Type B pancreatic cell (in vitro differentiated cells): ENCODE results near the gene FMNL2. TPM values are rescaled to one million over a fixed set of nuclear protein-coding genes. Genes with fewer than 3 reads are reported as not detected.

Experiments used
- DNase-seq: peaks from one replicate; pipeline ENCODE4 v3.0.0; 2021; ENCODE audit warnings: mixed read lengths; ENCODE audit not compliant: unreplicated experiment; ENCODE audit errors: extremely low spot score
- H3K27ac Mint-ChIP-seq: 2 replicates; pipeline ENCODE4 v1.8.0; 2021; ENCODE audit warnings: mild to moderate bottlenecking, mixed read lengths
- H3K27me3 Mint-ChIP-seq: 2 replicates; pipeline ENCODE4 v1.8.0; 2021; ENCODE audit warnings: mixed read lengths
- H3K36me3 Mint-ChIP-seq: 2 replicates; pipeline ENCODE4 v1.8.0; 2021; ENCODE audit warnings: mixed read lengths
- H3K4me1 Mint-ChIP-seq: one replicate; pipeline ENCODE4 v1.8.0; 2021; ENCODE audit warnings: mixed read lengths; ENCODE audit not compliant: unreplicated experiment
- H3K4me3 Mint-ChIP-seq: 2 replicates; pipeline ENCODE4 v1.8.0; 2021; ENCODE audit warnings: mild to moderate bottlenecking, mixed read lengths
- H3K9me3 Mint-ChIP-seq: 2 replicates; pipeline ENCODE4 v1.8.0; 2021; ENCODE audit warnings: mixed read lengths
- CTCF ChIP-seq: fragments of 200-600 bp; sonication (generic); conservative IDR thresholded peaks from 2 replicates; pipeline ENCODE4 v1.5.0; 2021; ENCODE audit warnings: antibody characterized with exemption, mild to moderate bottlenecking
- total RNA-seq: library from RNA; stranded (reverse); gene quantifications from 2 replicates; pipeline ENCODE4 v1.2.1, GENCODE V29; 2021; ENCODE audit warnings: low replicate concordance

The FMNL2 gene
- total RNA-seq, 1 donor from 2014 or later, result 62.1 TPM

GRCh38 chr2:152546230-152546837 lies 211.4 kb downstream of the FMNL2 start:
- H3K4me3 Mint-ChIP-seq, result no peak overlapping the region
- peaks cover 23% of the 10 kb centered on the region for H3K36me3 Mint-ChIP-seq
- H3K27me3 Mint-ChIP-seq, result no peaks in the 10 kb centered on the region
- H3K4me1 Mint-ChIP-seq, result peaks cover 20% of the 10 kb centered on the region
- no peak for DNase-seq
- no peak for TF ChIP-seq CTCF
- no peak overlapping the region for H3K27ac Mint-ChIP-seq
- no peaks in the 10 kb centered on the region for H3K9me3 Mint-ChIP-seq

- Mint-ChIP-seq H3K4me3 (no peak overlapping the region), H3K27me3 (no peaks in the 10 kb centered on the region), H3K36me3 (peaks cover 23% of the 10 kb centered on the region), H3K4me1 (peaks cover 15% of the 10 kb centered on the region), H3K27ac (no peak overlapping the region), H3K9me3 (no peaks in the 10 kb centered on the region)
- TF ChIP-seq CTCF, result no peak
- DNase-seq, result no peak
These were observed 213.3 kb downstream of the FMNL2 start for GRCh38 chr2:152548111-152548875.

- DNase-seq, result no peak
- no peaks in the 10 kb centered on the region for H3K9me3 Mint-ChIP-seq
- H3K36me3 Mint-ChIP-seq, result peaks cover 23% of the 10 kb centered on the region
- H3K27me3 Mint-ChIP-seq, result no peaks in the 10 kb centered on the region
- H3K4me3 Mint-ChIP-seq, result no peak overlapping the region
- H3K27ac Mint-ChIP-seq, result no peak overlapping the region
- TF ChIP-seq CTCF, result no peak
- peaks cover 14% of the 10 kb centered on the region for H3K4me1 Mint-ChIP-seq
These were observed 214.0 kb downstream of the FMNL2 start for GRCh38 chr2:152548996-152549395.

- no peak overlapping the region for H3K4me3 Mint-ChIP-seq
- H3K27me3 Mint-ChIP-seq, result no peaks in the 10 kb centered on the region
- no peak for DNase-seq
- H3K4me1 Mint-ChIP-seq, result peaks cover 13% of the 10 kb centered on the region
- no peak overlapping the region for H3K27ac Mint-ChIP-seq
- no peak for TF ChIP-seq CTCF
- H3K9me3 Mint-ChIP-seq, result no peaks in the 10 kb centered on the region
- peaks cover 23% of the 10 kb centered on the region for H3K36me3 Mint-ChIP-seq
These were observed 214.4 kb downstream of the FMNL2 start for GRCh38 chr2:152549423-152549822.

- H3K4me1 Mint-ChIP-seq, result peaks cover 11% of the 10 kb centered on the region
- H3K9me3 Mint-ChIP-seq, result no peaks in the 10 kb centered on the region
These were observed 215.4 kb downstream of the FMNL2 start for GRCh38 chr2:152550386-152550785.

More at GRCh38 chr2:152550386-152550785, 215.4 kb downstream of the FMNL2 start:
- Mint-ChIP-seq H3K27me3 (no peaks in the 10 kb centered on the region), H3K36me3 (peaks cover 23% of the 10 kb centered on the region), H3K4me3 (no peak overlapping the region), H3K27ac (no peak overlapping the region)
- no peak for TF ChIP-seq CTCF
- DNase-seq, result no peak
